Hepatocyte (in vitro differentiated cells): ENCODE data around the gene AGAP1. TPM values are rescaled to one million over a fixed set of nuclear protein-coding genes. Genes with fewer than 3 reads are reported as not detected.
A peak's percentile ranks its signal among the peaks of the same experiment; 100 is the strongest.

Experiments
- DNase-seq: peaks from one replicate; pipeline ENCODE4 v3.0.0-alpha.2; 2016; ENCODE audit warnings: low spot score
- H2AFZ ChIP-seq: fragments of 200-600 bp; sonication (generic); 2 replicates; pipeline ENCODE4 v1.6.0; 2016; ENCODE audit warnings: antibody characterized with exemption, mild to moderate bottlenecking
- H3K27ac ChIP-seq: fragments of 200-600 bp; sonication (generic); 2 replicates; pipeline ENCODE4 v1.5.1; 2016; ENCODE audit warnings: mild to moderate bottlenecking
- H3K27me3 ChIP-seq: fragments of 200-600 bp; sonication (generic); 2 replicates; pipeline ENCODE4 v1.6.1; 2016
- H3K36me3 ChIP-seq: fragments of 200-600 bp; sonication (generic); replicated peaks from 2 replicates; pipeline ENCODE4 v1.5.1; 2016; ENCODE audit warnings: low read depth; ENCODE audit not compliant: insufficient read depth
- H3K4me1 ChIP-seq: fragments of 200-600 bp; sonication (generic); 2 replicates; pipeline ENCODE4 v1.5.1; 2016; ENCODE audit warnings: mild to moderate bottlenecking, moderate library complexity; ENCODE audit not compliant: insufficient read depth
- H3K4me2 ChIP-seq: fragments of 200-600 bp; sonication (generic); 2 replicates; pipeline ENCODE4 v1.6.0; 2016
- H3K4me3 ChIP-seq: fragments of 200-600 bp; sonication (generic); 2 replicates; pipeline ENCODE4 v1.5.1; 2016; ENCODE audit warnings: mild to moderate bottlenecking
- H3K79me2 ChIP-seq: fragments of 200-600 bp; sonication (generic); 2 replicates; pipeline ENCODE4 v1.6.0; 2017; ENCODE audit warnings: mild to moderate bottlenecking
- H3K9me2 ChIP-seq: fragments of 200-600 bp; sonication (generic); replicated peaks from 2 replicates; pipeline ENCODE4 v1.6.0; 2017; ENCODE audit warnings: mild to moderate bottlenecking; ENCODE audit not compliant: insufficient read depth
- H3K9me3 ChIP-seq: fragments of 200-600 bp; sonication (generic); 2 replicates; pipeline ENCODE4 v1.5.1; 2016; ENCODE audit warnings: low read depth, mild to moderate bottlenecking
- H4K20me1 ChIP-seq: fragments of 200-600 bp; sonication (generic); 2 replicates; pipeline ENCODE4 v1.6.0; 2016; ENCODE audit warnings: mild to moderate bottlenecking; ENCODE audit not compliant: insufficient read depth, poor library complexity, severe bottlenecking
- EZH2 ChIP-seq: fragments of 200-600 bp; sonication (generic); IDR thresholded peaks from 2 replicates; pipeline ENCODE4 v1.6.1; 2016; ENCODE audit warnings: antibody characterized with exemption, mild to moderate bottlenecking, borderline replicate concordance
- EZH2phosphoT487 ChIP-seq: fragments of 200-600 bp; sonication (generic); IDR thresholded peaks from one replicate; pipeline ENCODE4 v1.6.1; 2018; ENCODE audit warnings: antibody characterized with exemption, mild to moderate bottlenecking, low read depth, moderate library complexity; ENCODE audit not compliant: unreplicated experiment, severe bottlenecking
- WGBS: methylation state at CpG from one replicate; pipeline ENCODE4 v1.1.6; 2016; ENCODE audit warnings: low lambda C conversion rate; ENCODE audit errors: missing lambda C conversion rate; 5-methylcytosine and 5-hydroxymethylcytosine counted together
- polyA plus RNA-seq: library from polyadenylated mRNA; unstranded; fragments of >200 nt; fragmentation: Nextera tagmentation; extraction: Ambion mirVana; gene quantifications from 2 replicates; pipeline ENCODE4 v1.2.1, GENCODE V29; 2016
- total RNA-seq: library from RNA; depleted of rRNA; stranded (reverse); fragments of >200 nt; gene quantifications from 2 replicates; pipeline ENCODE4 v1.2.3, GENCODE V29; 2014
- TF ChIP-seq, protein P1 (sequence below): fragments of 200-600 bp; sonication (generic); IDR thresholded peaks from 2 replicates; pipeline ENCODE4 v1.5.1; 2016; ENCODE audit warnings: antibody characterized with exemption, mild to moderate bottlenecking; ENCODE audit not compliant: poor library complexity

AGAP1 gene
- total and polyA plus RNA-seq, 2 experiments from 2014 or later = 12.1 to 20.0 TPM

DNA sequence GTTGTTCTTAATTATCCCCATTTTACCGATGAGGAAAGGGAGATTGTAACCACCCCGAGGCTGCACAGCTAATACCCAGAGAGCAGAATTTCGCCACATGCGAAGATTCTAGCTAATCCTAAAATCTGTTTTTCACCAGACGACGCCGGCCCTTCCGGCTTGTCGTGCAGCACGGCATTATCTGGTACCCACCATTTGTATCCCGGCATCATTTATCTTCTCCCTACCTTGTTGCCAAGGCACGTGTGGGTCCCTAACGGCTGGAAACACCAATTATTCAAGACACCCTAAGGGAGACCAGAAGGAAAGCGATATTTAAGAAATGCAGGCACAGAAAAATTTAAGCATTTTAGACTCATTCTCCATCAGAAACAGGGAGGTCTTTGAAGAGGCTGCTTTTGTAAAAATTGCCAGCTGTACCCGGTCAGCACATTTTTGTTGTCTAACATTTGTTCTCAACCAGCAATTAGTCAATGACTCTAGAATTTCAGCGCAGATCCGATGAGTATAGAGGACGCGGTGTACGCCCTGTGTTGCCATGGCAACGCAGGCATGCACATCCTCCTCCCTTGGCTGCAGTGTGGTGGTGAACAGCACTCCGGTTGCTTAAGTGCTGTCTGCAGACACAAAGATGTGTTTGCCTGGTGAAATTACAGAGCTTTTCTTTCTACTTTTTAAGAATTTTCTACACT is 111.6 kb downstream of the AGAP1 start:
- DNase-seq = peak; percentile 83
- Histone ChIP-seq H3K4me3 (no peak overlapping the region), H3K27me3 (no peaks in the 10 kb centered on the region), H3K27ac (no peak overlapping the region), H3K79me2 (peaks cover 52% of the 10 kb centered on the region), H3K9me2 (no peaks in the 10 kb centered on the region), H3K36me3 (no peaks in the 10 kb centered on the region), H2AFZ (no peak overlapping the region), H3K9me3 (no peaks in the 10 kb centered on the region), H3K4me1 (peaks cover 10% of the 10 kb centered on the region), H3K4me2 (peak overlapping the region; percentile 18), H4K20me1 (peaks cover 6% of the 10 kb centered on the region)
- WGBS = 67% methylated on average over 22 of the region's 22 CpGs
- TF ChIP-seq EZH2 (no peak), EZH2phosphoT487 (no peak)
- TF ChIP-seq, protein P1, sequence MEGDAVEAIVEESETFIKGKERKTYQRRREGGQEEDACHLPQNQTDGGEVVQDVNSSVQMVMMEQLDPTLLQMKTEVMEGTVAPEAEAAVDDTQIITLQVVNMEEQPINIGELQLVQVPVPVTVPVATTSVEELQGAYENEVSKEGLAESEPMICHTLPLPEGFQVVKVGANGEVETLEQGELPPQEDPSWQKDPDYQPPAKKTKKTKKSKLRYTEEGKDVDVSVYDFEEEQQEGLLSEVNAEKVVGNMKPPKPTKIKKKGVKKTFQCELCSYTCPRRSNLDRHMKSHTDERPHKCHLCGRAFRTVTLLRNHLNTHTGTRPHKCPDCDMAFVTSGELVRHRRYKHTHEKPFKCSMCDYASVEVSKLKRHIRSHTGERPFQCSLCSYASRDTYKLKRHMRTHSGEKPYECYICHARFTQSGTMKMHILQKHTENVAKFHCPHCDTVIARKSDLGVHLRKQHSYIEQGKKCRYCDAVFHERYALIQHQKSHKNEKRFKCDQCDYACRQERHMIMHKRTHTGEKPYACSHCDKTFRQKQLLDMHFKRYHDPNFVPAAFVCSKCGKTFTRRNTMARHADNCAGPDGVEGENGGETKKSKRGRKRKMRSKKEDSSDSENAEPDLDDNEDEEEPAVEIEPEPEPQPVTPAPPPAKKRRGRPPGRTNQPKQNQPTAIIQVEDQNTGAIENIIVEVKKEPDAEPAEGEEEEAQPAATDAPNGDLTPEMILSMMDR = no peak

GRCh38 chr2:235606004-235606715 is 112.3 kb downstream of the AGAP1 start:
- no peaks in the 10 kb centered on the region for H3K9me2 ChIP-seq

DNA sequence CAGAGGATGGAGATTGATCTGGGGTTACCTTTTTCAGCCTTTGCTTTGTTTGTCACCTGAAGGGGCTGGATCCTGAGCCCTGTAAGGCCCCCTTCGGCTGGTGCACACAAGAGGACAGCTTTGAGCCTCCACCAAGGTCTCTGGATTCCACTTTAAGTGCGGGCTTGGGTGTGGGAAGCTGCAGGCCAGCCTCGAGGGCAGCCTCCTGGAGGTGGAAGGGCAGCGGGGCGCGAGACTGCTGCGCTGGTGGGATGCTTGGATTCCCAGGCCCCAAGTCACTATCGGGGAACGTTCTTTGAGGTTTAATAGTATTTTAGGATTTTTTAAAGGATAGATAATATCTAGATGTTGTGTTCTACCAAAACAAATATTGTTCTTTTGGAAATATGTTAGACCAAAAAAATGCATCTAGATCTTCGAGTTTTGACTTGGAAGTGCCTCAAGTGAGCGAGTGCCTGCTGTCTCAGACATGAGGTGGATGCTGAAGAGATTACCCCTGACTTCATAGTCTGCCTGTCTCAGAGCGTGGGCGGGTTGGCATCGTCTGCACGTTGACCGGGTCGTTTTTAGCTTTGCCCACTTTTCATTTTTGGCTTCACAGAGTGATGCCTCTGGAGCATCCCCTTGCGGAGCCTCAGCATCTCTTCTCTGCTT is 113.8 kb downstream of the AGAP1 start:
- no peak overlapping the region for H3K4me2 ChIP-seq
- H3K9me3 ChIP-seq = no peaks in the 10 kb centered on the region
- no peaks in the 10 kb centered on the region for H3K27me3 ChIP-seq
- peaks cover 56% of the 10 kb centered on the region for H3K79me2 ChIP-seq
- H3K4me3 ChIP-seq = no peak overlapping the region
- DNase-seq = no peak
- H3K9me2 ChIP-seq = no peaks in the 10 kb centered on the region
- no peaks in the 10 kb centered on the region for H3K36me3 ChIP-seq
- H3K4me1 ChIP-seq = peaks cover 3% of the 10 kb centered on the region
- H3K27ac ChIP-seq = no peak overlapping the region
- no peaks in the 10 kb centered on the region for H4K20me1 ChIP-seq
- no peak overlapping the region for H2AFZ ChIP-seq
- TF ChIP-seq EZH2 (no peak), EZH2phosphoT487 (no peak)
- TF ChIP-seq, protein P1 = no peak
- WGBS = 88% methylated on average over 18 of the region's 18 CpGs

More at GRCh38 chr2:235606004-235606715, 112.3 kb downstream of the AGAP1 start:
- 76% methylated on average over 10 of the region's 10 CpGs for WGBS
- Histone ChIP-seq H3K4me1 (peaks cover 3% of the 10 kb centered on the region), H3K4me3 (no peak overlapping the region), H3K27ac (no peak overlapping the region), H2AFZ (no peak overlapping the region), H3K9me3 (no peaks in the 10 kb centered on the region), H3K36me3 (no peaks in the 10 kb centered on the region), H3K4me2 (no peak overlapping the region), H3K27me3 (no peaks in the 10 kb centered on the region), H4K20me1 (peaks cover 6% of the 10 kb centered on the region), H3K79me2 (peaks cover 53% of the 10 kb centered on the region)
- TF ChIP-seq EZH2 (no peak), EZH2phosphoT487 (no peak)
- TF ChIP-seq, protein P1 = no peak
- no peak for DNase-seq
